Right lobe of liver (tissue), 6 donors: ENCODE data around the gene CELA3B. TPM values are rescaled to one million over a fixed set of nuclear protein-coding genes. Genes with fewer than 3 reads are reported as not detected.
"Not testable (repeated sequence)": the region's sequence is repeated elsewhere in the genome, so short reads cannot be mapped to it uniquely, and the experiment has no call there.

Source experiments
- ATAC-seq, 4 donors: fragments of 200-7000 bp; cut with Tn5 transposase; one replicate each; pipeline ENCODE4 v1.9.1; 2020; ENCODE audit warnings: mild to moderate bottlenecking in 4 of 4, moderate library complexity in 4 of 4
- DNase-seq, 3 donors: peaks; one replicate each; pipeline ENCODE4 v3.0.0-alpha.2; 2020
- H3K27ac ChIP-seq, 3 donors: fragments of 200-600 bp; one replicate each; pipeline ENCODE4 v1.8.0; 2022
- H3K27me3 ChIP-seq, 2 donors: fragments of 200-600 bp; one replicate each; pipeline ENCODE4 v1.8.0; 2022
- H3K36me3 ChIP-seq, 4 donors: fragments of 200-600 bp; sonication (generic) in 1 of 4; one replicate each; pipeline versions ENCODE4 v1.5.1 to v1.8.0; 2017 to 2022; ENCODE audit warnings: control low read depth in 1 of 4
- H3K4me1 ChIP-seq, 4 donors: fragments of 200-600 bp; sonication (generic) in 1 of 4; one replicate each; pipeline versions ENCODE4 v1.5.1 to v1.8.0; 2017 to 2022; ENCODE audit warnings: control low read depth in 1 of 4
- H3K4me3 ChIP-seq, 3 donors: fragments of 200-600 bp; one replicate each; pipeline ENCODE4 v1.8.0; 2022
- H3K9me3 ChIP-seq, 4 donors: fragments of 200-600 bp; sonication (generic) in 1 of 4; one replicate each; pipeline versions ENCODE4 v1.5.1 to v1.8.0; 2017 to 2022; ENCODE audit warnings: control low read depth in 1 of 4
- CTCF ChIP-seq, 4 donors: fragments of 200-600 bp in 3 of 4; fragments of 450-650 bp in 1 of 4; IDR thresholded peaks; one replicate each; pipeline versions ENCODE4 v1.5.1 to v1.8.0; 2016 to 2022; ENCODE audit warnings: antibody characterized with exemption in 4 of 4, mild to moderate bottlenecking in 2 of 4
- POLR2A ChIP-seq: fragments of 450-650 bp; IDR thresholded peaks from one replicate; pipeline ENCODE4 v1.6.1; 2017; ENCODE audit warnings: antibody characterized with exemption, mild to moderate bottlenecking
- WGBS: methylation state at CpG from one replicate; pipeline ENCODE4 v1.1.6; 2018; ENCODE audit warnings: low coverage, low lambda C conversion rate; ENCODE audit not compliant: insufficient coverage; ENCODE audit errors: missing lambda C conversion rate; 5-methylcytosine and 5-hydroxymethylcytosine counted together
- intact Hi-C, 2 donors: fragments of 100-400 bp; cut with DNase I; formaldehyde crosslinking; loops; one replicate each; pipeline versions ENCODE4 v1.11.2 to v1.14.1; 2022
- total RNA-seq, 6 experiments: library from RNA; depleted of rRNA in 2 of 6; stranded (reverse); fragments of >200 nt in 2 of 6; fragmentation: NEBNext Ultra II Directional in 3 of 6; extraction: Animal tissue kit (Norgen Biotek cat#: 25700) in 3 of 6; gene quantifications; one replicate each; pipeline versions ENCODE4 v1.1.0 to v1.2.4, GENCODE V29; 2016 to 2023
- donor health status: DM: no; HTN: yes; CAD: no.
- donor health status: DM: no; HTN: no; CAD: no.
- donor health status: DM: no; HTN: no; CAD: no.
- donor health status: DM: no; HTN: yes; CAD: no.
- donor health status: DM: no; HTN: yes; CAD: no.

The CELA3B gene
- total RNA-seq, 6 experiments from 2014 or later = not detected

GRCh38 chr1:22012752-22013151, 35.9 kb downstream of the CELA3B start:
- H3K9me3 ChIP-seq, H3K27me3 ChIP-seq, intact Hi-C loops, H3K36me3 ChIP-seq, ATAC-seq, H3K4me3 ChIP-seq, H3K27ac ChIP-seq, H3K4me1 ChIP-seq, DNase-seq: not testable (repeated sequence)
- 66% methylated on average over 3 of the region's 4 CpGs for WGBS

GRCh38 chr1:22014575-22015206, 37.9 kb downstream of the CELA3B start:
- ATAC-seq, H3K27me3 ChIP-seq, H3K9me3 ChIP-seq, DNase-seq, H3K4me1 ChIP-seq, intact Hi-C loops, H3K4me3 ChIP-seq, H3K36me3 ChIP-seq, H3K27ac ChIP-seq: not testable (repeated sequence)
- WGBS = 95% methylated on average over 13 of the region's 13 CpGs

- H3K4me3 ChIP-seq = no peak overlapping the region
- no peaks in the 10 kb centered on the region for H3K36me3 ChIP-seq
- ATAC-seq = peak; percentile 56 to 76 (median 66)
- H3K9me3 ChIP-seq = no peaks in the 10 kb centered on the region
- DNase-seq = peak in 1 of 3 donors; percentile 29
- WGBS = 54% methylated on average over 10 of the region's 10 CpGs
- H3K4me1 ChIP-seq = peaks cover 0 to 4% (median 0%) of the 10 kb centered on the region in 4 donors
- no peak overlapping the region for H3K27ac ChIP-seq
- intact Hi-C loops = no loop called here
- H3K27me3 ChIP-seq = no peaks in the 10 kb centered on the region
- TF ChIP-seq POLR2A (no peak), CTCF (IDR thresholded peaks at IDR 0.05) (no peak)
Observed at GRCh38 chr1:22018583-22019559, 42.0 kb downstream of the CELA3B start.

GRCh38 chr1:22021061-22021460, 44.2 kb downstream of the CELA3B start:
- DNase-seq (no peak), ATAC-seq (no peak)
- H3K4me1 ChIP-seq = peaks cover 0 to 11% (median 0%) of the 10 kb centered on the region in 4 donors
- H3K27ac ChIP-seq = no peak overlapping the region
- no peaks in the 10 kb centered on the region for H3K9me3 ChIP-seq
- no peak overlapping the region for H3K4me3 ChIP-seq
- 64% methylated on average over 2 of the region's 6 CpGs for WGBS
- intact Hi-C loops = no loop called here
- H3K36me3 ChIP-seq = no peaks in the 10 kb centered on the region
- H3K27me3 ChIP-seq = no peaks in the 10 kb centered on the region
- no peak for TF ChIP-seq CTCF (IDR thresholded peaks at IDR 0.05)

GRCh38 chr1:22024485-22025367, 47.9 kb downstream of the CELA3B start:
- peak overlapping the region; percentile 68 to 98 (median 88) for H3K4me3 ChIP-seq
- H3K4me1 ChIP-seq = peaks cover 0 to 15% (median 0%) of the 10 kb centered on the region in 4 donors
- DNase-seq = peak; percentile 51 to 65 (median 55)
- H3K9me3 ChIP-seq = no peaks in the 10 kb centered on the region
- TF ChIP-seq CTCF (IDR thresholded peaks at IDR 0.05) = peak in 1 of 4 donors; percentile 15
- no peak for TF ChIP-seq POLR2A
- ATAC-seq = peak; percentile 33 to 71 (median 60)
- no peaks in the 10 kb centered on the region for H3K27me3 ChIP-seq
- intact Hi-C loops = no loop called here
- WGBS = 2% methylated on average over 12 of the region's 33 CpGs
- peak overlapping the region; percentile 93 to 98 (median 95) for H3K27ac ChIP-seq
- no peaks in the 10 kb centered on the region for H3K36me3 ChIP-seq
